Activated CD8-positive, alpha-beta memory T cell treated with anti-CD3 and anti-CD28 coated beads, Interleukin-2, amount 50 U/mL, for 24 hours (primary cell): Measurements from ENCODE around the gene F12.
"Not testable (repeated sequence)": the region's sequence is repeated elsewhere in the genome, so short reads cannot be mapped to it uniquely, and the experiment has no call there.

Source experiments
- DNase-seq: peaks from one replicate; pipeline ENCODE4 v3.0.0-alpha.2; 2020; ENCODE audit errors: extremely low read depth

Gene F12

DNA sequence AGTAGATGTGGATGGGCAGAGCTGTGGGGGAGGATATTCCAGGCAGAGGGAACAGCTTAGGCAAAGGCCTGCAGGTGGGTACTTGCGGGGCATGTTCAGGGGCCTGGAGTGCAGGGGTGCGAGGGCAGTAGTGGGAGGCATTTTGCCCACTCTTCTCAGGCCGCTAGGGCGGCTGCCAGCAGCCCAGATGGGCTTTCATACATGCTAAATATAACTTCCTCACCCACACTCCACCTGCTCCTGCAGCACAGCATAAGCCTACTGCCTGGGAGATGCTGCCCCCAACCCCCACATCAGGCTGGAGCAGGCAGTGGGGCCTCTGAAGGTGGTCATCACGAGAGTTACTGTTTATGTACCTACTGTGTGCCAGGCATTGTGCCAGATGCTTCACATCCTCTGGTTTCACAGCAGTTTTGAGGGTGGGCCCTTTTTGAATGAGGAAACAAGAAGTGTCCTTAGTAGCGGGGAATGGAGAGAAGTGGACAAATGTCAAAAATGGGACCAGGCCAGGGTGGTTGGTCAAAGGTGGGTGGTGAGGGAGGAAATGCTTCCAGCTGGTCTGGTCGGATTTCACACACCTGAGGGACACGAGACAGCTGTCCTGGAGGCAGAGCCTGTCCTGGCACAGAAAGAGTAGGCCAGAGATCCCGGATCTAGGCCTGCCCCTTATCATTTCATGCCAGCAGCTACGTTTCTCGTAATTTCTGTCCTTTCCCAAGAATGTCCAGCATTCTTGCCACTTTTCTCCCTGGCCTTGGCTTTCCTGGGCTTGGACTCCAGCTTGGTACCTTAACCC is 39.5 kb downstream of the F12 start:
- no peak for DNase-seq

DNA sequence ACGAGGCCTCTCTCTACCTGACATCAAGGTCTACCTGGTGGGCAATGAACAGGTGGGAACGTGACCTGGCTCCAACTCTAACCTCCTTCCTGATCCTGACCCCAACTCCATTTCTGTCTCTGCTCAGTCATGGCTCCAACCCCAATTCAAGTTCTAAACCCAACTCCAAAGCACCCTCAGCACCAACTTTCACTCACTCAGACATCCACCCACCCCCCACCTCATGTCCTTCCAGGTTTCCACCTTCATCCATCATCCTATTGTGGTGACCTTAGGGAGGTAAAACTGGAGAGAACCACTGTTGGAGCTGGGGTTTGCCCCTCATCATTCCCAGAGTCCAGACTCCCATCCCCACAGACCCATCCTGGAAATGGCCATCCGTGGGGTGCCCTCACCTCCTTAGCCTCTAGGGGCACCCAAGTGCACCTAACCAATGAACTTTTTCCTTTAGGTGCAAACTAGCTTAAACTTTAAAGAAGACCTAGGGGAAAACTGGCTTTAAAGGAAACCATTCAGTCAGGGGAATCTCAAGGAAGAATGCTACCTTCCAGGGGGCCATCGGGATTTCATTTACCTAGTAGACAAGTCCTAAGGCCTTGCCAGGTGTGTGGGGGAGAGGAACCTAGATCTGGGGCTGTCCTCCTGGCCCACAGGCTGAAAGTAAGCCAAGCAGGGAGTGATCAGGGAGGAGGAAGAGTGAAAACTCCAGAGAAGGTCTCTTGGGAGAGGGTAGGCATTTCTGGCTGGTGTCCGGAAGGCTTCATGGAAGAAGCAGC is 40.3 kb downstream of the F12 start:
- no peak for DNase-seq

DNA sequence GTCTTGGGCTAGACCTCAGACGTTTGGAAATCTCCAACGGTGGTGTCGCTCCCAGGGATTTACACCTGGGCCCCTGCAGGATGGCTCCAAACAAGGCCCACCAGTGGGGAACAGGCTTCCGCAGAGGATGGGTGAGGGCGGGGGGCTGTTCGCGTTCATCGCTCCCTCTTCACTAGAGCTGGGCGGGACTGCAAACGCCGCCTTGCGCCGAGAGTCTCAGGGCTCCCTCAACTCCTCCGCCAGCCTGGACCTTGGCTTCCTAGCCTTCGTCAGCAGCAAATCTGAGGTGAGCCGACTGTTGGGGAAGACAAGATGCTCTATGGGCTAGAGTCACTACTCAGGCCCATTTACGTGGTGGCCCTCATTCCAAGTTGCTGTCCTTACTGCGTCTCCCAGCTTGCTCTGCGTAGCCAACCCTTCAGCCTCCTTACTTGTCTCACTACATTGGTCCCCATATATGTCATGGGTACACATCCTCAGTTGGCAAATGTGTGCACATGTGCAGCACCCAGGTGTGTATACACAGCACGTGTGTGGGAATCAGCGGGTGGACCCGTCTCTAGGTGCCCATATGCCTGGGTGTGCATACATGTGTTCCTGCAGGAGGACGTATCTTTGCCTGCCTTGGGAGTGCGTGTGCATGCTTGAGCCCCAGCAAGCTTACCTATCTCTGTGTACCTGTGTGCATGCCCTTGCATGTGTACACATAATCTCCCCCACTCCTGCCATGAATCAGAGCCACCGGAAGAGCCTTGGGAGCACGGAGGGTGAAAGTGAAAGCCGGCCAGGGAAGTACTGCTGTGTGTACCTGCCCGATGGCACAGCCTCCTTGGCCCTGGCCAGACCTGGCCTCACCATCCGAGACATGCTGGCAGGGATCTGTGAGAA is 41.1 kb downstream of the F12 start:
- no peak for DNase-seq

DNA sequence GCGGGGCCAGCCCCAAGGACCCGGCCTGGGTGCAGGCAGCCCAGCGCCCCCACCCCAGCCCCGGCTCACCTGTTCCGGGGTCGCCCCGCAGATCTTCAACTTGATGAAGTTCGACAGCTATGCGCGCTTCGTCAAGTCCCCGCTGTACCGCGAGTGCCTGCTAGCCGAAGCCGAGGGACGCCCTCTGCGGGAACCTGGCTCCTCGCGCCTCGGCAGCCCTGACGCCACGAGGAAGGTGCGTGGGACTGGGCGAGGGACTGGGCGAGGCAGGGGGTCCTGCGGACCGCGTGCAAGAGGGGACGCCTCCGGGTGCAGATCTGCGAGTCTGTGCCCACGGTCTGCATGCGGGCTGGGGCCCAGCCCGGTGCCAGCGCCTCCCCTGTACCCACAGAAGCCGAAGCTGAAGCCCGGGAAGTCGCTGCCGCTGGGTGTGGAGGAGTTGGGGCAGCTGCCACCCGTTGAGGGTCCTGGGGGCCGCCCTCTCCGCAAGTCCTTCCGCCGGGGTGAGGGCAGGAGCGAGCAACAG is 42.0 kb downstream of the F12 start:
- no peak for DNase-seq

DNA sequence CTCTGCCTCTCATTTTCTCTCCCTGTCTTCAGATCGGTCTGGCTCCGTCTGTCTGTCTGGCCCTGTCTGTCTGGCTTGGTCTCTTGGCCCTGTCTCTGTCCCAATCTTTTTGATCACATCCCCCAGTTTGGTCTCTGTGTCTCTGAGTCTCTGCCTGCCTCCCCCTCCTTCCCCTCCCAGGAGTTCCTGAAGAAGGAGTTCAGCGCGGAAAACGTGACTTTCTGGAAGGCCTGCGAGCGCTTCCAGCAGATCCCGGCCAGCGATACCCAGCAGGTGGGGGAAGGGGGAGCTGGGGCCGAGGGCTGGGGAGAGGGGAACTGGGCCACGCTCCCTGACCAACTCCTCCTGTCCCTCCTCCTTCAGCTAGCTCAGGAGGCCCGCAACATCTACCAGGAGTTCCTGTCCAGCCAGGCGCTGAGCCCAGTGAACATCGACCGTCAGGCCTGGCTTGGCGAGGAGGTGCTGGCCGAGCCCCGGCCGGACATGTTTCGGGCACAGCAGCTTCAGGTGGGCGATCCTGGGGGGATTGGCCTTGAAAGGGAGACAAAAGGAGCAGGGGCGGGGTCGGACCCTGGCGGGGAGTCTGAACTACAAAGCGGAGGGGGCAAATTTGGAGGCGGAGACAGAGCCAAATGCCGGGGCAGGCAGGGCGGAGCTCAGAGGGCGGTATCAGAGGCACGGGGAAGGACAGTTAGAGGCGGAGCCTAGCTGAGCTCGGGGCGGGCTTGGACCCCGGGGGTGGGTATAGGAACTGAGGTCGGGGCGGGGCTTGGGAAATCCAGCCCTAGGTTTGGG is 42.6 kb downstream of the F12 start:
- no peak for DNase-seq

DNA sequence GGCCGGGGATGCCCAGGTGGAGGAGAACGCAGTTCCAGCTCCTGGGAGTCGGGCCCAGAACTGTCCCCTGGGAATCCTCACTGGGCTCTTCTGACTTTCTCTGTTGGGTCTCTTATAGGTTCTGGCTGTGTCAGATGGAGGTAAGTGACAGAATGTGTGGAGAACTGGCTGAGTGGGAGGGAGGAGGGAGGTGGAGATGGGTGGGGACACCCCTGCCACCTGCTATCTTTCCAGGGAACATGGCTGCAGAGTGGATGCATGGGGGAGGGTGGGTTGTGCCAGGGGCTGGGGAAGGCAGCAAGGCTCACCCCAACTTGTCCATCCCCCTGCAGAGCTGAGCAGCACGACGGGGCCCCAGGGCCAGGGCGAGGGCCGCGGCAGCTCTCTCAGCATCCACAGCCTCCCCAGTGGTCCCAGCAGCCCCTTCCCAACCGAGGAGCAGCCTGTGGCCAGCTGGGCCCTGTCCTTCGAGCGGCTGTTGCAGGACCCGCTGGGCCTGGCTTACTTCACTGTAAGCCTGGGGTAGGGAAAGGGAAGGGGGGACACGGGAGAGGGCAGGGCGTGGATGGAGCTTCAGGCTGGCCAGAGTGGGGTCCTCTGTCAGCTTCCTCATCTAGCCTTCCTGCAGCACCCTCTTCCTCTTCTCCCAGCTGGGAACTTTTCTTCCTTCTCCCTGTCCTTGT is 43.4 kb downstream of the F12 start:
- no peak for DNase-seq

DNA sequence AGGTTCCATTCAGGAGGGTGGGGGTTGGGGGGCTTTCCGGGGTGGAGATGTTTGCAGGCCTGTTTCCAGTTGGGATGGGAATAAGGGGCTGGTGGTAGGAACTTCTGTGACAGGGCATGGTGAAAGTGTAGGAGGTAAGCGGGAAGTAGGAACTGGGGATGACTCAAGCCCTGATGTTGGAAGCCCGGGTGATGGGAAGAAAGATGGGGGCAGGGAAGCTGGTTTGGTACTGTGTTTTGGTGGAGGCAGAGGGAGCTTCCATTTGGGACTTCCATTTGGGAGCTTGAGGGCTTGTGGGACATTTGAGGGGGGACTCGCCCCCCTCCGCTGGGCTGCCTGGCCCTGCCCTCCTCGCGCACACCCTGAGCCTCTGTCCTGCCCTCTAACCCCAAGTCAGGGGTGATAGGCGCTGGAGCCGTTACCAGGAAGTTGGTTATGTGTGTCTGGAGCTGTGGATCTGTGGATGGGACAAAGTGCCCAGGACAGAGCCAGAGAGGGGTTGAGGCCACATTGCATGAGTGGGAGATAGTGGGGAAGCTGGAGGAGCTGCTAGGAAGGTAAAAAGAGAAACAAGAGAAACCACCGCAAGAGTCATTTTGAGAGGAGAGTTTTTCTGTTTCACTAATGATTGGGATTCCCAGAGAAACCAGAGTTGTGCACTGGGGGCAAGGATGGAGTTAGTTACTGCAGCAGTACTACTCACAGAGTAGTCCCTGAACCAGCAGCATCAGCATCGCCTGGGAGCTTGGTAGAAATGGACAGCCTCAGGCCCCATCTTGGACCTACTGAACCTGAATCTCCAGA is 45.0 kb downstream of the F12 start:
- no peak for DNase-seq

DNA sequence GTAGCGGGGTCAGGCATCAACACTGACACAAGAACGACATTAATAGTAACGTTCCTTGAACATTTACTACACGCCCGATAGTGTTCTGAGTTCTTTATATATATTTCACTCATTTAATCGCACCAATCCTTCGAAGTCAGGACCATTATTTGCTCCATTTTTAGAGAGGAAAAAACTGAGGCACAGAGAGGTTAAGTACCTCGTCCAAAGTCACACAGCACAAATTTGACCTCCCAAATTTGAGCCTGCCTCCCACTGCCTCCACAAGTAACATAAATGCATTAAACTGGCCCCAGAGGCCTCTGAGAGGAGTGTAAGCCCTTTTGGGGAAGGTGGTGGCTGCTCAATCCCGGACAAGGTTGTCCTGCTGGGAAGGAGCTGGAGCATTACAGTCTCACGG is 45.8 kb downstream of the F12 start:
- DNase-seq = no peak

DNA sequence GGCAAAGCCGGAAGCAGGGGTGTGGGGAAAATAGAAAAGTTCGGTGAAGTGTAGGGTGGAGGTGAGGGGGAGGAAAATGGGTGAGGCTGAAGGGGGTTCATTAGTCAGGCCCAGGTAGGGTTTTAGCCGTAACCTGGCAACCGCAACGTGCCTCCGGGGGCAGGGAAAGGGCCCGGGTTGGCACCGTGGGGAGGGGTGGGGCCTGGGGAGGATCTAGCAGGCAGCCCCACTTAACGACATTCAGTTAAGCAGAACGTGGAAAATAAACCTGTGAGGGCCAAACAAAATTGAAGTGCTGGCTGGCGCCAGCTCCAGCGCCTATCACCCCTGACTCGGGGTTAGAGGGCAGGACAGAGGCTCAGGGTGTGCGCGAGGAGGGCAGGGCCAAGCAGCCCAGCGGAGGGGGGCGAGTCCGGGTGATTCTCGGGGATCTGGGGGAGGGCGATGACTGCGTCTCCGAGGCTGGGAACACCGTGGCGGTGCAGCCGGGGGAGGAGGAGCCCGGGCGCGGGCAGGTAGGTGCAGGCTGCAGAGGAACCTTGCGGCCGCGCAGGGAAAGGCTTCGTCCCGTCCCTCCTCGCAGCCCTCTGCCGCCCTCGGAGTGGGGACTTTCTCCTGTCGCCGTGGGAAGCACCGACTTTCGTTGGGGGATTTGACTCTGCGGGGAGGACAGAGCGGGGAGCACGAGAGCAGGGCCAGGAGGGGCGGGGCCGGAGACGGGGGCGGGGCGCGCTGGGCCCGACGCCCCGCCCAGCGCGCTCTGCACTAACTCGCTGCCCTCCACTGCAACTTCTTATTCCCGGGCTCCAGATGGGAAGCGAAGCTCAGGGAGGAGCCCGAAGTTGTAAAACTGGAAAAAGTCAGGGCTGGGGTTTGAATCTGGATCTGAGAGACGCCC is 46.5 kb downstream of the F12 start:
- DNase-seq = no peak

DNA sequence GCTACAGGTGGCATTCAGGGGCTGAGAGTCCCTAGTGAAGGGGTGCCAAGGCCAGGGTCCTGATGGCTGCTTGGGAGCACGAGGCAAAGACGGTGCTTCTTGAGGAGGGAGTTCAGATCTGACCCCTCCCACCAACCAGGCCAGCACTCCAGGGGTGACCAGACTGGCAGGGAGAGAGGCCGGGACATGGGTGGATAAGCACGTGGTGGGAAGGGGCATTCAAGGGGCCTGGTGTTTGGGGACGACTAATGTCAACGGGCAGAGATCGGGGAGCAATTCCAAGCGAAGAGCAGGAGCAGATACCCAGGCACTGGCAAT is 47.1 kb downstream of the F12 start:
- DNase-seq = no peak

DNA sequence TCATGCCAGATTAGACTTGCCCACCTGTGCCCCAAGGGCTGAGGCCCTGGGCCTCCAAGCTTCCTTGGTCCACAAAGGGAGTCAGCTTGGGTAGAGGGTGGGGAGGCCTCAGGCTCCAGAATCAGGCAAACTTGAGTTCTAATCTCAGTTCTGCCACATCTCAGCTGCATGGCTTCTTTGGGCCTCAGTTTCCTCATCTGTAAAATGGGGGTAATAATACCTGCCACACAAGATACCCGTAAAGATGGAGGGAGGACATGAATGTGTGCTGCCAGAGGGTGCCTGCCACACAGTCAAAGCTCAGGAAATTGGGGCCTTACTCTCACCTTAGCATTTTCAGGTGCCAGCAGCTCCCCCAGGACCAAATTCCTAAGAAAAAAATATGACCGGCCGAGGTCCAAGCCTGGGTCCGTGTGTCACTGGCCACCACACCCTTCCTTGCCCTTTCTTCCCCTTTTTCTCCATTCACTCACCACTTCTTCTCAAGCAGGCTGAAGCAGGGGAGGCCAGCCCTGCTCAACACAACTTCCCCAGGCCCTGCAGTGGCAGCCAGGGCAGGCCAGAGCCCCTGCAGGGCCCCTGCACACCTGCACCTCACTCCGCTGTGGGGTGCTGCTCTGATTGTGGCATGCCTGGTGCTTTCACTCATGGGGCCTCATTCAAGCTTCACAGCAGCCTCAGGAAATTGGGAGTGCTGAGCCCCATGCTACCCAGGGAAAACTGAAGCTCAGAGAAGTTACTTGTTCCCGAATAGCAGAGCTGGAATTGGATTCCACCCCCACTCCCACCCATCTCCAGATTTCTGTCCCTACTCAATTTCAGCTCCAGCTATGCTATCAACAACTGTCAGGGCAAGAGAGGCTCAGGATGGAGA is 47.7 kb downstream of the F12 start:
- no peak for DNase-seq

DNA sequence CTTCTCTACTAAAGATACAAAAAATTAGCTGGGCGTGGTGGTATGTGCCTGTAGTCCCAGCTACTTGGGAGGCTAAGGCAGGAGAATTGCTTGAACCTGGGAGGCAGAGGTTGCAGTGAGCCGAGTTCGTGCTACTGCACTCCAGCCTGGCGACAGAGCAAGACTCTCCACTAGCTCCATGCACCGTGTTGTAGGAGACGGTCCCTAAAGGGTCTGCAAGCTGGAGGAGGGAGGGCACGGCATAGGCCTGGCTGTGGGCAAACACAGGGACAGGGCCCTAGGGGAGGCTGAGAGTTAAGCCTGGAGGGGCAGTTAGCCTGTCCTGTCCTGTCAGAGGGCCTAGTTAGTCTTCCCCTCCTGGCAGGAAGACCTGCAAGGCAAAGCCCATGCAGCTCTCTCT is 48.6 kb downstream of the F12 start:
- not testable (repeated sequence) for DNase-seq

DNA sequence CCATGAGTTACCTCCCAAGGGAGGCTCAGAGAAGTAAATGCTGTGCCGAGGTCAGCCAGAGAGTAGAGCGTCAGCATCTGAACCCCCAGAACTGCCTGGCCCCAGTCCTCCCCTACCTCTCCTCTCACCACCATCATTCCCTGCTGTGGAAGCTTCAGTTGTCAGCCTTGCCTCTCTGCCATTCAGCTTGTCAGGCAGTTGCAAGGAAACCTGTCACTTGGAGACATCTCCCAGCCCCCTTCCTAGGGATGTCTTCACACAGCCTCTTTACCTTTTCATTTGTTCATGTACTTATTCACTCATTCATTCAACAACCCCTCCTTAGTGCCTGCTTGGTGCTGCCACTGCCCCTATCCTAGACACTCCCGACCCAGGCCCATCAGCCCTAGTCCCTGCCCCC is 49.5 kb downstream of the F12 start:
- no peak for DNase-seq

DNA sequence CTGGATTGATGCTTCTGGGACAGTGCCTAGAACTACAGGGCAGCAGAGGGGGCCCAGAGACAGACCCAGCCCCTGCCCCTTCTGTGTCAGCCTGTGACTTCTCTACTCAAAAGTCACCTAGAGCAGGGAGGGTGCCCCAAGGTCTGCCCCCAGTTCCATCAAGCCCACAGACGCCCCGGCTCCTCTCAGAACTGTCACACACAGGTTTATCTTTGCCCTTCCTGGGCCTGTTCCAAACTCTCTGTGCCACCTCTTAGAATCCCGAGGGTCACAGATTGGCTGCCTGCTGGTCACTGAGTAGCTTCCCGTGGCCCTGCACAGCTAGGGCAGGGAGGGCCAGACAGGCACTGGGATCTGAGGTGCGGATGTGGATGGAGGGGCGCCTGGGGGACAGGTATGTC is 49.9 kb downstream of the F12 start:
- DNase-seq = no peak

DNA sequence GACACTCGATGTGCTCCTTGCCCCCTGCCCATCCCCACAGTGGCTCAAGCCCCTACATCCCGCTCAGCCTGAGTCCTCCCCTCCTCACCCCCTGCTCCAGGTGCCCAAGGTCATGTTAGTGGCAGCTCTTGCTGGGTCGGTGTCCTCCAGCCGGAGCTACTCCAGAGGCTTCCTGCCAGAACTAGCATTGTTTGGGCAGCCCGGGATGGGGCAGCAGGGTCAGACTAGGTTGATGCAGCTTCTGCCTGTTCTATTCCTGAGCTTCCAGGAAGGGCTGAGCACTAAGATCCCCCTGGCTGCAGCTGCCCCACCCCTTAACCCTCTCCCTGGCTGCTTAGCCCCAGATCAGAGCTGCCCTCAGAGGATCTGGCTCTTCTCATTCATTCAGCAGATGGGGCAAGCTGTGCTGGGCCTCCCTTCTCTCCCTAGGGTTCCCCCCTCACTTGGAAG is 51.0 kb downstream of the F12 start:
- DNase-seq = no peak

DNA sequence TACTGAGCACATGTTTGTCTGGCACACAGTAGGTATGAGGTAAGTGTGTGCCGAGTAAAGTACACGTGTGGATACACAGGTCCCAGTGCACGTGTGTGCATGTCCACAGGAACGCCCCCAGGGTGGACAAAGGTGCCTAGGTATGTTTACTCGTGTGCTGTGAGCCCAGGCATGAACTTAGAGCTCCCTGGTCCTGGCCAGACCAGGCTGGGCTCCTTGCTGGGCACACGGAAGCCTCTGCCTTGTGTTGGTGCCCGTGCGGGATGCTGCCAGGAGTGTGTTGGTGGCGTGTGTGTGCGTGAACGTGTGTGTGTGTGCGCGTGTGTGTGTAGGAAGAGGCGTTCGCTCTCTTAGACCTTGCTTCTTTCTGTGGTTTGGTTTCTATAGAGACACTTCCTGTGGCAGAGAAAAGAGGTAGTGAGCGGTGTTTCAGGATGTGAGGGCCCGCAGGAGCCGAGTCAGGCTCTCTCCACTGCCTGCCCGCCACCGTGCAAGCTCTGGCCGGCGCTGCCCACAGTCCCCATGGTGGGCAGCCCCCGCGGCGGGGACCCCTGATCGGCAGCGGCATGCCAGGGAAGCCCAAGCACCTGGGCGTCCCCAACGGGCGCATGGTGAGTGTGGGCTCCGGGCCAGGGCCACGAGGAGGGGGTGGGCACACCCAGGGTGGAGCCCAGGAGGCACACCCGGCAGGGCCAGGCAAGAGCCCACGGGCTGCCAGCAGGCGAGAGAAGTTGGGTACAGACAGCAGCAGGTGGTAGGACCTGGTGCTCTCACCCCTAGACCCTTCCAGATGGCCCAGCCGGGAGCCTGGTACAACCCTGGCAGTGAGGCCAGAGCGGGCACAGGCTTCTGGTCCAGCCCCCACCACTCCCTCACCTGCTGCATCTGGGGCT is 51.7 kb downstream of the F12 start, which contains the start of gene RGS14:
Gene RGS14, plus strand, starts transcription at position 466 of the 893 bp plus-strand sequence. Its CDS starts 101 bp downstream, at position 567.
- DNase-seq = no peak

DNA sequence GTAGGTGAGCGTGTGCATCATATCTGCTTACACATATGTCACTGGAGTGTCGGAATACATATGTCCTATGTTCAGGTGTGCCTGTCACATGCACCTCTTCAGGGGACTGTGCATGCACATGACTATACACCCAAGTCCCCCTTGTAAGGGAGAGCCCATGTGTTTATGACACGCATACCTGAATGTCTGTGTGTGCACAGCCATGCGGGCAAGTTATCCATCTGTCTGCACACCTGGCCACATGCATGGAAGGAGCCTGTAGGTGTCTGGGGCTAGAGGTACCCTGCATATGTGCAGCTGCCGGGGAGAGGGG is 52.3 kb downstream of the F12 start:
- DNase-seq = no peak
